Spleen (tissue), 11 donors: ENCODE measurements around the gene LPCAT1. TPM values are rescaled to one million over a fixed set of nuclear protein-coding genes. Genes with fewer than 3 reads are reported as not detected.
A peak's percentile ranks its signal among the peaks of the same experiment; 100 is the strongest.

Source experiments
- DNase-seq: peaks from one replicate; pipeline ENCODE4 v3.0.0-alpha.2; 2020
- H3K27ac ChIP-seq, 8 donors: fragments of 200-600 bp; sonication (generic) in 7 of 8; 1 replicate in 4 of 8; 2 replicates in 4 of 8; pipeline versions ENCODE4 v1.5.0 to v1.8.0; 2016 to 2021; ENCODE audit warnings: inconsistent platforms in 4 of 8, mild to moderate bottlenecking in 4 of 8, moderate library complexity in 1 of 8
- H3K27me3 ChIP-seq, 7 donors: fragments of 200-600 bp; sonication (generic) in 6 of 7; replicated peaks in 1 of 7; 1 replicate in 4 of 7; 2 replicates in 3 of 7; pipeline versions ENCODE4 v1.5.0 to v1.8.0; 2016 to 2021; ENCODE audit warnings: inconsistent platforms in 3 of 7, mild to moderate bottlenecking in 1 of 7
- H3K36me3 ChIP-seq, 6 donors: fragments of 200-600 bp; sonication (generic) in 5 of 6; 1 replicate in 4 of 6; 2 replicates in 2 of 6; pipeline versions ENCODE4 v1.5.0 to v1.8.0; 2016 to 2021; ENCODE audit warnings: inconsistent platforms in 2 of 6
- H3K4me1 ChIP-seq, 6 donors: fragments of 200-600 bp; sonication (generic) in 5 of 6; 1 replicate in 3 of 6; 2 replicates in 3 of 6; pipeline versions ENCODE4 v1.5.0 to v1.8.0; 2016 to 2021; ENCODE audit warnings: inconsistent platforms in 3 of 6
- H3K4me3 ChIP-seq, 8 donors: fragments of 200-600 bp; sonication (generic) in 7 of 8; 1 replicate in 4 of 8; 2 replicates in 4 of 8; pipeline versions ENCODE4 v1.5.0 to v1.8.0; 2016 to 2021; ENCODE audit warnings: inconsistent platforms in 4 of 8, mild to moderate bottlenecking in 4 of 8, moderate library complexity in 2 of 8
- H3K9me3 ChIP-seq, 8 donors: fragments of 200-600 bp; sonication (generic) in 7 of 8; 1 replicate in 4 of 8; 2 replicates in 4 of 8; pipeline versions ENCODE4 v1.5.0 to v1.8.0; 2016 to 2021; ENCODE audit warnings: inconsistent platforms in 4 of 8
- CTCF ChIP-seq, 11 experiments: fragments of 200-600 bp in 7 of 11; fragments of 450-650 bp in 4 of 11; sonication (generic) in 4 of 11; IDR thresholded peaks in 8 of 11; conservative IDR thresholded peaks in 3 of 11; 1 replicate in 7 of 11; 2 replicates in 4 of 11; pipeline versions ENCODE4 v1.4.0 to v1.8.0; 2016 to 2021; ENCODE audit warnings: antibody characterized with exemption in 11 of 11, inconsistent platforms in 4 of 11, mild to moderate bottlenecking in 1 of 11
- POLR2A ChIP-seq, 3 donors: fragments of 450-650 bp; IDR thresholded peaks; one replicate each; pipeline ENCODE4 v1.5.1; 2017; ENCODE audit warnings: antibody characterized with exemption in 3 of 3, mild to moderate bottlenecking in 1 of 3
- POLR2AphosphoS5 ChIP-seq, 3 donors: sonication (generic); formaldehyde crosslinking; IDR thresholded peaks; one replicate each; pipeline ENCODE4 v1.5.1; 2017; ENCODE audit warnings: antibody characterized with exemption in 3 of 3
- WGBS, 5 donors: extraction: QIAGEN DNeasy Blood & Tissue Kit in 3 of 5; methylation state at CpG; one replicate each; pipeline versions ENCODE4 v1.1.5 to v1.1.7; 2013 to 2018; 5-methylcytosine and 5-hydroxymethylcytosine counted together
- intact Hi-C: fragments of 100-400 bp; cut with DNase I; formaldehyde crosslinking; loops from one replicate; pipeline ENCODE4 v1.15.0; 2023; ENCODE audit warnings: low total_unique reads
- polyA plus RNA-seq, 3 donors: library from polyadenylated mRNA; stranded (reverse); fragments of 200-250 nt; gene quantifications; one replicate each; pipeline ENCODE4 v1.2.1, GENCODE V29; 2013
- total RNA-seq, 7 donors: library from RNA; depleted of rRNA in 3 of 7; stranded (reverse); fragments of >200 nt in 3 of 7; fragmentation: NEBNext Ultra II Directional in 4 of 7; extraction: Animal tissue kit (Norgen Biotek cat#: 25700) in 4 of 7; gene quantifications; one replicate each; pipeline versions ENCODE4 v1.1.0 to v1.2.1, GENCODE V29; 2016 to 2021
- donor health status: healthy with polysubstance abuse.
- donor health status: DM: no; HTN: no; CAD: no; lungs with moderate emphysema.
- donor health status: DM: no; HTN: no; CAD: no.
- donor health status: Bipolar disorder and iron deficiency.
- donor health status: healthy.
- donor health status: DM: no; HTN: no; CAD: no.
- donor health status: DM: yes; HTN: yes; CAD: no.

LPCAT1 gene
- total and polyA plus RNA-seq, 10 donors, result 52.2 to 322 (median 174) TPM

GRCh38 chr5:1550287-1551076 lies 26.7 kb upstream of the LPCAT1 start:
- WGBS, 5 donors, result 84 to 95% (median 92%) methylated on average over 17 of the region's 17 CpGs
- intact Hi-C loops, result no loop called here
- DNase-seq, result peak; percentile 29
- Histone ChIP-seq H3K36me3 (no peaks in the 10 kb centered on the region), H3K27ac (no peak overlapping the region), H3K4me3 (no peak overlapping the region), H3K4me1 (peaks cover 0 to 17% (median 3%) of the 10 kb centered on the region in 6 donors), H3K9me3 (no peaks in the 10 kb centered on the region), H3K27me3 (peaks cover 0 to 20% (median 0%) of the 10 kb centered on the region in 7 donors)
- no peak for TF ChIP-seq CTCF (IDR thresholded peaks at IDR 0.05 in 8 of 11, conservative IDR thresholded peaks at IDR 0.05 in 3 of 11)

- intact Hi-C loops, result no loop called here
- WGBS, 5 donors, result 79 to 90% (median 85%) methylated on average over 15 to 16 of the region's 16 CpGs
- H3K4me3 ChIP-seq, result no peak overlapping the region
Measured at GRCh38 chr5:1549475-1550030, 25.8 kb upstream of the LPCAT1 start.

GRCh38 chr5:1548702-1549474 lies 25.1 kb upstream of the LPCAT1 start:
- intact Hi-C loops, result no loop called here
- Histone ChIP-seq H3K4me3 (no peak overlapping the region), H3K27ac (no peak overlapping the region), H3K4me1 (peaks cover 0 to 10% (median 0%) of the 10 kb centered on the region in 6 donors), H3K36me3 (no peaks in the 10 kb centered on the region), H3K9me3 (no peaks in the 10 kb centered on the region), H3K27me3 (peaks cover 0 to 7% (median 0%) of the 10 kb centered on the region in 7 donors)
- peak; percentile 59 for DNase-seq
- WGBS, 5 donors, result 85 to 89% (median 88%) methylated on average over 33 of the region's 33 CpGs
- TF ChIP-seq CTCF (IDR thresholded peaks at IDR 0.05 in 8 of 11, conservative IDR thresholded peaks at IDR 0.05 in 3 of 11), result no peak
- TF ChIP-seq POLR2A (IDR thresholded peaks at IDR 0.05), result no peak
- TF ChIP-seq POLR2AphosphoS5 (IDR thresholded peaks at IDR 0.05), result no peak

More at GRCh38 chr5:1549475-1550030, 25.8 kb upstream of the LPCAT1 start:
- Histone ChIP-seq H3K27me3 (peaks cover 0 to 11% (median 0%) of the 10 kb centered on the region in 7 donors), H3K4me1 (peaks cover 0 to 10% (median 0%) of the 10 kb centered on the region in 6 donors), H3K36me3 (no peaks in the 10 kb centered on the region), H3K9me3 (no peaks in the 10 kb centered on the region), H3K27ac (no peak overlapping the region)
- TF ChIP-seq POLR2AphosphoS5 (IDR thresholded peaks at IDR 0.05) (no peak), POLR2A (IDR thresholded peaks at IDR 0.05) (no peak), CTCF (IDR thresholded peaks at IDR 0.05 in 8 of 11, conservative IDR thresholded peaks at IDR 0.05 in 3 of 11) (no peak)
- DNase-seq, result peak; percentile 60
